CD4-positive, alpha-beta memory T cell (primary cell): Measurements from ENCODE around the gene CAB39L. TPM values are rescaled to one million over a fixed set of nuclear protein-coding genes. Genes with fewer than 3 reads are reported as not detected.
"Not testable (repeated sequence)": the region's sequence is repeated elsewhere in the genome, so short reads cannot be mapped to it uniquely, and the experiment has no call there.

Experiments used
- CTCF ChIA-PET: fragments of 350-600 bp; sonication (Branson Sonifier 250); formaldehyde crosslinking; loops from one replicate; lab custom pipeline; 2021; ENCODE audit warnings: inconsistent platforms; ENCODE audit not compliant: partially characterized antibody; lab: Charles Lee
- POLR2A ChIA-PET: fragments of 350-600 bp; sonication (Branson Sonifier 250); formaldehyde crosslinking; loops from one replicate; lab custom pipeline; 2021; ENCODE audit not compliant: partially characterized antibody; lab: Charles Lee
- DNase-seq, 5 donors: peaks; one replicate each; pipeline versions ENCODE4 v3.0.0 to v3.0.0-alpha.2; 2020 to 2022; ENCODE audit warnings: mixed read lengths in 1 of 5
- H3K27ac ChIP-seq: one replicate; pipeline ENCODE4 v1.7.0; 2013; ENCODE audit warnings: low read depth, low read length
- H3K27me3 ChIP-seq: 2 replicates; pipeline ENCODE4 v1.7.0; 2013; ENCODE audit warnings: mild to moderate bottlenecking, low read length, moderate library complexity; ENCODE audit not compliant: insufficient read depth
- H3K36me3 ChIP-seq: 2 replicates; pipeline ENCODE4 v1.7.0; 2013; ENCODE audit warnings: mild to moderate bottlenecking, low read length, moderate library complexity; ENCODE audit not compliant: insufficient read depth
- H3K4me1 ChIP-seq: 2 replicates; pipeline ENCODE4 v1.7.0; 2013; ENCODE audit warnings: mild to moderate bottlenecking, low read length, moderate library complexity; ENCODE audit not compliant: insufficient read depth
- H3K4me3 ChIP-seq, 2 donors: one replicate each; pipeline ENCODE4 v1.7.0; 2013; ENCODE audit warnings: low read length in 2 of 2, mild to moderate bottlenecking in 1 of 2
- H3K9me3 ChIP-seq, 2 donors: one replicate each; pipeline ENCODE4 v1.7.0; 2013; ENCODE audit warnings: low read length in 2 of 2, control low read depth in 1 of 2; ENCODE audit not compliant: control insufficient read depth in 1 of 2
- H3K27ac Mint-ChIP-seq, 7 donors: one replicate each; pipeline ENCODE4 v1.8.0; 2020 to 2021; ENCODE audit warnings: mixed read lengths in 7 of 7, mild to moderate bottlenecking in 6 of 7, inconsistent platforms in 3 of 7, moderate library complexity in 3 of 7
- H3K27me3 Mint-ChIP-seq, 2 donors: one replicate each; pipeline ENCODE4 v1.8.0; 2020 to 2021; ENCODE audit warnings: mixed read lengths in 2 of 2
- H3K36me3 Mint-ChIP-seq, 2 donors: one replicate each; pipeline ENCODE4 v1.8.0; 2020 to 2021; ENCODE audit warnings: mixed read lengths in 2 of 2, inconsistent platforms in 1 of 2, mild to moderate bottlenecking in 1 of 2
- H3K4me1 Mint-ChIP-seq, 4 donors: one replicate each; pipeline ENCODE4 v1.8.0; 2020 to 2021; ENCODE audit warnings: mixed read lengths in 4 of 4, mild to moderate bottlenecking in 1 of 4
- H3K4me3 Mint-ChIP-seq, 8 donors: one replicate each; pipeline ENCODE4 v1.8.0; 2020 to 2021; ENCODE audit warnings: mixed read lengths in 8 of 8, mild to moderate bottlenecking in 7 of 8, moderate library complexity in 6 of 8, inconsistent platforms in 3 of 8
- H3K9me3 Mint-ChIP-seq, 8 donors: one replicate each; pipeline ENCODE4 v1.8.0; 2020 to 2021; ENCODE audit warnings: mixed read lengths in 8 of 8, mild to moderate bottlenecking in 5 of 8, inconsistent platforms in 3 of 8, moderate library complexity in 1 of 8
- intact Hi-C: fragments of 100-400 bp; cut with micrococcal nuclease; formaldehyde crosslinking; loops from one replicate; pipeline ENCODE4 v1.15.1; 2023
- polyA plus RNA-seq, 2 donors: library from polyadenylated mRNA; unstranded; fragments of 300-500 nt; fragmentation: Illumina TruSeq; gene quantifications; one replicate each; pipeline ENCODE4 v1.2.3, GENCODE V29; 2021
- total RNA-seq, 2 experiments: library from RNA; stranded (reverse); gene quantifications; one replicate each; pipeline ENCODE4 v1.2.3, GENCODE V29; 2021

CAB39L gene
- total and polyA plus RNA-seq, 4 experiments from 2014 or later, result 4.1 to 7.7 (median 6.1) TPM

- Histone ChIP-seq H3K4me3 (no peak overlapping the region), H3K9me3 (no peaks in the 10 kb centered on the region), H3K36me3 (no peaks in the 10 kb centered on the region), H3K27ac (no peak overlapping the region), H3K4me1 (peaks cover 5% of the 10 kb centered on the region), H3K27me3 (no peaks in the 10 kb centered on the region)
- POLR2A ChIA-PET, result no interaction called here
- no peak overlapping the region for H3K4me3 Mint-ChIP-seq
- peaks cover 0 to 2% (median 0%) of the 10 kb centered on the region in 8 donors for H3K9me3 Mint-ChIP-seq
- H3K27me3 Mint-ChIP-seq, result no peaks in the 10 kb centered on the region
- H3K36me3 Mint-ChIP-seq, result peaks cover 5 to 6% of the 10 kb centered on the region in 2 donors
- intact Hi-C loops, result no loop called here
- peaks cover 8 to 15% (median 11%) of the 10 kb centered on the region in 4 donors for H3K4me1 Mint-ChIP-seq
- H3K27ac Mint-ChIP-seq, result peak overlapping the region in 1 of 7 donors; percentile 9
- DNase-seq, result no peak
- CTCF ChIA-PET, result interaction anchor here (1.3 kb wide), 1 partner anchor 17 kb away, joined by 3 read pairs; no protein-coding TSS in a partner anchor
Observed at GRCh38 chr13:49297338-49297737, 146.5 kb downstream of the CAB39L start.

GRCh38 chr13:49296659-49297058 lies 147.2 kb downstream of the CAB39L start:
- Mint-ChIP-seq H3K27ac (peak overlapping the region in 1 of 7 donors; percentile 9), H3K27me3 (no peaks in the 10 kb centered on the region), H3K9me3 (peaks cover 0 to 2% (median 0%) of the 10 kb centered on the region in 8 donors), H3K4me1 (peaks cover 9 to 13% (median 10%) of the 10 kb centered on the region in 4 donors), H3K4me3 (no peak overlapping the region), H3K36me3 (peaks cover 6 to 7% of the 10 kb centered on the region in 2 donors)
- H3K4me3 ChIP-seq, result no peak overlapping the region
- CTCF ChIA-PET, result interaction anchor here (1.3 kb wide), 1 partner anchor 16 kb away, joined by 3 read pairs; no protein-coding TSS in a partner anchor
- POLR2A ChIA-PET, result interaction anchor here (0.6 kb wide), 1 partner anchor 197 kb away, joined by 5 read pairs; no protein-coding TSS in a partner anchor
- H3K9me3 ChIP-seq, result no peaks in the 10 kb centered on the region
- intact Hi-C loops, result no loop called here
- H3K27me3 ChIP-seq, result no peaks in the 10 kb centered on the region
- H3K4me1 ChIP-seq, result peaks cover 4% of the 10 kb centered on the region
- H3K27ac ChIP-seq, result no peak overlapping the region
- DNase-seq, result no peak
- no peaks in the 10 kb centered on the region for H3K36me3 ChIP-seq

DNA sequence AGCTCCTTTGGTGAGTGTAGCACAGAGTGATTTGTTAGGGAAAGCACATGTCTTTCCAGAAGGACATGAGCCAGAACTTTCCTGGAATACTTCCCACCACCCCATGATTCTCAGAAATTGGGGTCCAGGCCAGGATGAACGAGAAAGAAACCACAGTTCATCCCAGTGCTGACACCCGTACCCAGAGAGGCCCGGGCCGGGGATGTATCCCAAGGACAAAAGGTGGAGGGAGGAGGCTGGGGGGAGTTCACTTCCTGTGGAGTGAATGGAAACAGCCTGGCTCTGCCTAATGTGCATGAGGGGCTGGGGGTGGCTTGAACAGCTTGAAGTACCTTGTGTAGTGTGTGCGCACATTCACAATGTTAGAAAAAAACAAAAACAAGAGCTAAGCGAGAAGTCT lies 148.6 kb downstream of the CAB39L start:
- H3K36me3 Mint-ChIP-seq, result peaks cover 7 to 9% of the 10 kb centered on the region in 2 donors
- H3K27me3 Mint-ChIP-seq, result no peaks in the 10 kb centered on the region
- no peak for DNase-seq
- H3K4me1 Mint-ChIP-seq, result peaks cover 4 to 8% (median 6%) of the 10 kb centered on the region in 4 donors
- Histone ChIP-seq H3K36me3 (no peaks in the 10 kb centered on the region), H3K4me3 (no peak overlapping the region), H3K27ac (no peak overlapping the region), H3K27me3 (no peaks in the 10 kb centered on the region), H3K9me3 (no peaks in the 10 kb centered on the region), H3K4me1 (no peaks in the 10 kb centered on the region)
- intact Hi-C loops, result no loop called here
- ChIA-PET CTCF (interaction anchor here (1.0 to 2.1 kb wide), 7 partner anchors 13 to 317 kb away, joined by 4 to 9 read pairs (median 5); no protein-coding TSS in a partner anchor), POLR2A (interaction anchor here (0.9 kb wide), 1 partner anchor 201 kb away, joined by 3 read pairs; the partner anchor contains the start of gene PHF11)
- H3K9me3 Mint-ChIP-seq, result peaks cover 0 to 2% (median 0%) of the 10 kb centered on the region in 8 donors
- H3K27ac Mint-ChIP-seq, result peak overlapping the region in 4 of 7 donors; percentile 30 to 67 (median 62)
- no peak overlapping the region for H3K4me3 Mint-ChIP-seq

- DNase-seq, H3K4me1 ChIP-seq, H3K4me1 Mint-ChIP-seq, intact Hi-C loops, H3K9me3 ChIP-seq, H3K36me3 Mint-ChIP-seq, H3K27me3 Mint-ChIP-seq, H3K9me3 Mint-ChIP-seq, H3K27me3 ChIP-seq, H3K4me3 ChIP-seq, H3K36me3 ChIP-seq, H3K27ac ChIP-seq, H3K4me3 Mint-ChIP-seq: not testable (repeated sequence)
- peak overlapping the region in 2 of 7 donors; percentile 51 to 60 for H3K27ac Mint-ChIP-seq
- POLR2A ChIA-PET, result interaction anchor here (0.9 kb wide), 1 partner anchor 201 kb away, joined by 3 read pairs; the partner anchor contains the start of gene PHF11
- CTCF ChIA-PET, result interaction anchor here (1.0 to 2.1 kb wide), 6 partner anchors 14 to 318 kb away, joined by 4 to 9 read pairs (median 4); no protein-coding TSS in a partner anchor
Observed at GRCh38 chr13:49294723-49295122, 149.1 kb downstream of the CAB39L start.

DNA sequence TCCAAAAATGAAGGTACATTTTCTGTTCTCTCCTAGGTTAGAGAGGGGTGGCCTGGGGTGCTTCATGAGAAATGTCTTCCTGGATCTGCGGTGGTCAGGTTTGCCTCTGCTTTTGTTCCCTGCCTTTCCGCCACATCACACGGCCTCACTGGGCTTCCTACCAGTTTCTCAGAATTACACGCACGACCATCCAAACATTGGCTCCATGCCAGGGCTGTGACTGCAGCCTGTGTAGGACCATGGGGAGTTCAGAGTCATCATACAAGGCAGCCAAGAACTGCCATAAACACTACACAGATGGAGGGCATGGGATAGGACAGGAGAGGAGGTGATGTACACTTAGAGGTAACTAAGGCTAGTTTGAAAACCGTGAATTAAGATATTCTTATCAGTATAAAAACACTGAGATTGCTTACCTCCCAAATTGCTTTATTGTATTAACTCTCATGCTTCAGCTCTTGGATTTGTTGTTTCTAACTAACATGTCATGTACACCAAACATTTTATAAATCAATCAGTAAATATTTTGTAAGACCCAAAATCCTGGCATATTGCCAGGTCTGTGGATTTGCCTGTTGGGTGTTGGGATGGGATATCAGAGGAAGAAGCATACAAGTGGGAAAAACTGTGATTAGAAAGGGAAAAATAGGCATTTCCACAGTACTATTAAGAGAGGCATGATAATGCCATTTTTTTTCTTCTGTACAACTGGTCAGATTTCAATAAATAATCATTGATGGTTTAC lies 150.9 kb downstream of the CAB39L start:
- Histone ChIP-seq H3K36me3 (no peaks in the 10 kb centered on the region), H3K27ac (no peak overlapping the region), H3K4me1 (no peaks in the 10 kb centered on the region), H3K9me3 (no peaks in the 10 kb centered on the region), H3K4me3 (no peak overlapping the region), H3K27me3 (no peaks in the 10 kb centered on the region)
- H3K27ac Mint-ChIP-seq, result peak overlapping the region in 5 of 7 donors; percentile 41 to 85 (median 57)
- CTCF ChIA-PET, result interaction anchor here (0.9 to 2.5 kb wide), 2 partner anchors 7 to 9 kb away, joined by 3 to 9 read pairs; no protein-coding TSS in a partner anchor
- peak overlapping the region in 1 of 8 donors; percentile 39 for H3K4me3 Mint-ChIP-seq
- intact Hi-C loops, result no loop called here
- peaks cover 13 to 14% of the 10 kb centered on the region in 2 donors for H3K36me3 Mint-ChIP-seq
- POLR2A ChIA-PET, result no interaction called here
- no peaks in the 10 kb centered on the region for H3K27me3 Mint-ChIP-seq
- peaks cover 0 to 2% (median 0%) of the 10 kb centered on the region in 8 donors for H3K9me3 Mint-ChIP-seq
- H3K4me1 Mint-ChIP-seq, result peaks cover 4 to 8% (median 6%) of the 10 kb centered on the region in 4 donors
- no peak for DNase-seq

- Mint-ChIP-seq H3K4me3 (no peak overlapping the region), H3K9me3 (peaks cover 0 to 2% (median 0%) of the 10 kb centered on the region in 8 donors), H3K36me3 (peaks cover 23 to 29% of the 10 kb centered on the region in 2 donors), H3K4me1 (peaks cover 4 to 8% (median 6%) of the 10 kb centered on the region in 4 donors), H3K27ac (no peak overlapping the region), H3K27me3 (no peaks in the 10 kb centered on the region)
- no peaks in the 10 kb centered on the region for H3K4me1 ChIP-seq
- DNase-seq, result no peak
- CTCF ChIA-PET, result interaction anchor here (1.5 kb wide), 1 partner anchor 12 kb away, joined by 4 read pairs; no protein-coding TSS in a partner anchor
- no peaks in the 10 kb centered on the region for H3K27me3 ChIP-seq
- POLR2A ChIA-PET, result no interaction called here
- H3K27ac ChIP-seq, result no peak overlapping the region
- no peaks in the 10 kb centered on the region for H3K9me3 ChIP-seq
- peaks cover 3% of the 10 kb centered on the region for H3K36me3 ChIP-seq
- H3K4me3 ChIP-seq, result no peak overlapping the region
- intact Hi-C loops, result no loop called here
Observed at GRCh38 chr13:49288458-49288857, 155.4 kb downstream of the CAB39L start.

DNA sequence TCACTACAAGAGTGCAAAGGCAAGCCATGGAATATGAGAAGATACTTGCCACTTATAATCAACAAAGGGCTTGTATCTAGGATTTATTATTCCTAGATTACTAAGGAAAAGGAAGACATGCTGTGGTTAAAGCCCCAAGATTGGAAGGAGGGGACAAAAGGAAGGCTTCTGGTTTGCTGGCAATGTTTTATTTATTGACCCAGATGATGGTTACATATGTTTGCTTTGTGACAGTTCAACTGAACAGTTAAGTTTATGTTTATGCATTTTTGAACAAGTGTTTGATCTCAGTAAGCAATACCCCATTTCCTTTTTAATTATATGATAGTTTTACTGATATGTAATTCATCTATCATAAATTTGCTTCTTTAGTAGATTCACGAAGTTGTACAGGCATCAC lies 155.9 kb downstream of the CAB39L start:
- CTCF ChIA-PET, result no interaction called here
- no peaks in the 10 kb centered on the region for H3K9me3 ChIP-seq
- POLR2A ChIA-PET, result no interaction called here

More for the DNA sequence above, 155.9 kb downstream of the CAB39L start:
- no peak overlapping the region for H3K4me3 ChIP-seq
- no peak overlapping the region for H3K27ac ChIP-seq
- Mint-ChIP-seq H3K27ac (no peak overlapping the region), H3K4me1 (peaks cover 4 to 8% (median 6%) of the 10 kb centered on the region in 4 donors), H3K36me3 (peaks cover 23 to 33% of the 10 kb centered on the region in 2 donors), H3K27me3 (no peaks in the 10 kb centered on the region), H3K4me3 (no peak overlapping the region), H3K9me3 (peaks cover 0 to 2% (median 0%) of the 10 kb centered on the region in 8 donors)
- H3K36me3 ChIP-seq, result peaks cover 3% of the 10 kb centered on the region
- DNase-seq, result no peak
- H3K4me1 ChIP-seq, result no peaks in the 10 kb centered on the region
- no peaks in the 10 kb centered on the region for H3K27me3 ChIP-seq
- intact Hi-C loops, result no loop called here
